NCI-H1417 (cell line): ENCODE results near the gene CTAGE9.
"Not testable (repeated sequence)": the region's sequence is repeated elsewhere in the genome, so short reads cannot be mapped to it uniquely, and the experiment has no call there.

Experiments used
- DNase-seq, 3 experiments: peaks; one replicate each; lab custom pipeline; 2025; lab: John Stamatoyannopoulos, UW

The CTAGE9 gene

GRCh38 chr6:131710917-131711316 is at the start of gene CTAGE9:
CTAGE9 (minus strand) TSS chr6:131711017; CDS start chr6:131711017, 0 bp downstream.
- not testable (repeated sequence) for DNase-seq

GRCh38 chr6:131758920-131759319 is 48.1 kb upstream of the CTAGE9 start:
- DNase-seq: no peak

- DNase-seq: no peak
Measured at GRCh38 chr6:131756039-131756438, 45.2 kb upstream of the CTAGE9 start.

- no peak for DNase-seq
Measured at GRCh38 chr6:131755597-131755996, 44.8 kb upstream of the CTAGE9 start.

GRCh38 chr6:131754715-131755567 is 44.1 kb upstream of the CTAGE9 start:
- DNase-seq: no peak

GRCh38 chr6:131754088-131754487 is 43.3 kb upstream of the CTAGE9 start:
- no peak for DNase-seq

- not testable (repeated sequence) for DNase-seq
Measured at GRCh38 chr6:131751012-131751715, 40.3 kb upstream of the CTAGE9 start.

GRCh38 chr6:131749023-131749422 is 38.2 kb upstream of the CTAGE9 start:
- no peak for DNase-seq

GRCh38 chr6:131747821-131748353 is 37.1 kb upstream of the CTAGE9 start:
- no peak for DNase-seq

GRCh38 chr6:131745476-131745875 is 34.7 kb upstream of the CTAGE9 start:
- no peak for DNase-seq

- peak in 2 of 3 experiments; percentile 13 to 75 for DNase-seq
Measured at GRCh38 chr6:131744432-131745287, 33.8 kb upstream of the CTAGE9 start.

- DNase-seq: no peak
Measured at GRCh38 chr6:131741688-131742393, 31.0 kb upstream of the CTAGE9 start.

- DNase-seq: no peak
Measured at GRCh38 chr6:131740161-131740560, 29.3 kb upstream of the CTAGE9 start.

- no peak for DNase-seq
Measured at GRCh38 chr6:131739136-131739535, 28.3 kb upstream of the CTAGE9 start.

- DNase-seq: no peak
Measured at GRCh38 chr6:131736811-131737210, 26.0 kb upstream of the CTAGE9 start.

- DNase-seq: peak in 2 of 3 experiments; percentile 31 to 59
Measured at GRCh38 chr6:131736003-131736596, 25.3 kb upstream of the CTAGE9 start.

GRCh38 chr6:131733376-131734016 is 22.7 kb upstream of the CTAGE9 start:
- DNase-seq: no peak

- no peak for DNase-seq
Measured at GRCh38 chr6:131731224-131731623, 20.4 kb upstream of the CTAGE9 start.

GRCh38 chr6:131730264-131730663 is 19.4 kb upstream of the CTAGE9 start:
- no peak for DNase-seq

- DNase-seq: no peak
Measured at GRCh38 chr6:131729550-131729949, 18.7 kb upstream of the CTAGE9 start.
